ENCODE results near the gene AVL9.

- TF ChIP-seq, protein P1, sequence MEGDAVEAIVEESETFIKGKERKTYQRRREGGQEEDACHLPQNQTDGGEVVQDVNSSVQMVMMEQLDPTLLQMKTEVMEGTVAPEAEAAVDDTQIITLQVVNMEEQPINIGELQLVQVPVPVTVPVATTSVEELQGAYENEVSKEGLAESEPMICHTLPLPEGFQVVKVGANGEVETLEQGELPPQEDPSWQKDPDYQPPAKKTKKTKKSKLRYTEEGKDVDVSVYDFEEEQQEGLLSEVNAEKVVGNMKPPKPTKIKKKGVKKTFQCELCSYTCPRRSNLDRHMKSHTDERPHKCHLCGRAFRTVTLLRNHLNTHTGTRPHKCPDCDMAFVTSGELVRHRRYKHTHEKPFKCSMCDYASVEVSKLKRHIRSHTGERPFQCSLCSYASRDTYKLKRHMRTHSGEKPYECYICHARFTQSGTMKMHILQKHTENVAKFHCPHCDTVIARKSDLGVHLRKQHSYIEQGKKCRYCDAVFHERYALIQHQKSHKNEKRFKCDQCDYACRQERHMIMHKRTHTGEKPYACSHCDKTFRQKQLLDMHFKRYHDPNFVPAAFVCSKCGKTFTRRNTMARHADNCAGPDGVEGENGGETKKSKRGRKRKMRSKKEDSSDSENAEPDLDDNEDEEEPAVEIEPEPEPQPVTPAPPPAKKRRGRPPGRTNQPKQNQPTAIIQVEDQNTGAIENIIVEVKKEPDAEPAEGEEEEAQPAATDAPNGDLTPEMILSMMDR (IDR thresholded peaks at IDR 0.05; ENCODE audit: low read length), result no peak
- TF ChIP-seq EZH2 (IDR thresholded peaks at IDR 0.05; ENCODE audit: borderline replicate concordance, low read length), result no peak
Measured at GRCh38 chr7:32564542-32564941, 69.3 kb downstream of the AVL9 start.
